Measurements from ENCODE around the gene KY.

The KY gene

DNA sequence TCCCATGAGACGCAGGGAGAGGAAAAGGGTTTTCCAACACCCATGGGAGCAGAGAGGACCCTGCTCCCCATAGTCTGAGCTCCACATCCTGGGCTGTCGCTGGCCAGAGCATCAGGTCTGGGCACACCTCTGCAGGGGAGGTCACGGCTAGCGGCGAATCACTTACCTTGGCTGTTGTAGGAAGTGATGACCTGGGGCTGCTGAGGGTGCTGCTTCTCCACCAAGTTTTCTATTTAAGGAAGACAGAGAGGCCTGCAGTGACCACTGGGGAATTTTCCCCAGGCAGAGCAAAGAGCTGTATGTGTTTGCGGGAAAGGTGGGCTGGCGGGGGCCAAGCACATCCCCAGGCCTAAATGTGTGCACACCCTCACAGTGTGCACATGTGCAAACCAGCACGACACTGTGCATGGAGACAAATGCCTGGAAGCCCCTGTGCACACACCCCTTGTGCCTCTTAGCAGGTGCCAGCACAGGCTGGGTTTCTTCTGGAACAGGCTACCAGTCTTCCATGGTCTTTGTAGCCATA lies 7.6 kb downstream of the KY start:
- H3K9me2 ChIP-seq (replicated peaks; ENCODE audit: insufficient read depth, low read length), result no peaks in the 10 kb centered on the region
- H3F3A ChIP-seq (ENCODE audit: insufficient read depth, low read length), result no peaks in the 10 kb centered on the region
- no peaks in the 10 kb centered on the region for H3K79me2 ChIP-seq (ENCODE audit: low read length)
- TF ChIP-seq EZH2phosphoT487 (IDR thresholded peaks at IDR 0.05; ENCODE audit: low read length), result no peak
- TF ChIP-seq, protein P1, sequence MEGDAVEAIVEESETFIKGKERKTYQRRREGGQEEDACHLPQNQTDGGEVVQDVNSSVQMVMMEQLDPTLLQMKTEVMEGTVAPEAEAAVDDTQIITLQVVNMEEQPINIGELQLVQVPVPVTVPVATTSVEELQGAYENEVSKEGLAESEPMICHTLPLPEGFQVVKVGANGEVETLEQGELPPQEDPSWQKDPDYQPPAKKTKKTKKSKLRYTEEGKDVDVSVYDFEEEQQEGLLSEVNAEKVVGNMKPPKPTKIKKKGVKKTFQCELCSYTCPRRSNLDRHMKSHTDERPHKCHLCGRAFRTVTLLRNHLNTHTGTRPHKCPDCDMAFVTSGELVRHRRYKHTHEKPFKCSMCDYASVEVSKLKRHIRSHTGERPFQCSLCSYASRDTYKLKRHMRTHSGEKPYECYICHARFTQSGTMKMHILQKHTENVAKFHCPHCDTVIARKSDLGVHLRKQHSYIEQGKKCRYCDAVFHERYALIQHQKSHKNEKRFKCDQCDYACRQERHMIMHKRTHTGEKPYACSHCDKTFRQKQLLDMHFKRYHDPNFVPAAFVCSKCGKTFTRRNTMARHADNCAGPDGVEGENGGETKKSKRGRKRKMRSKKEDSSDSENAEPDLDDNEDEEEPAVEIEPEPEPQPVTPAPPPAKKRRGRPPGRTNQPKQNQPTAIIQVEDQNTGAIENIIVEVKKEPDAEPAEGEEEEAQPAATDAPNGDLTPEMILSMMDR (IDR thresholded peaks at IDR 0.05; ENCODE audit: low read length), result no peak
- TF ChIP-seq EZH2 (optimal IDR thresholded peaks at IDR 0.05; ENCODE audit: low read depth, low read length), result no peak
- DNase-seq, result no peak
- H4K20me1 ChIP-seq (ENCODE audit: insufficient read depth, low read length), result no peaks in the 10 kb centered on the region
- H3K4me3 ChIP-seq (ENCODE audit: low read length), result no peak overlapping the region
- no peak overlapping the region for H3K9ac ChIP-seq (ENCODE audit: low read length)
- 0 out of 2 replicates have a peak, but pooled peaks cover 4% of the 10 kb centered on the region for H3K4me1 ChIP-seq (ENCODE audit: low read length)
- H3K4me2 ChIP-seq (ENCODE audit: low read depth, low read length), result no peak overlapping the region
- no peaks in the 10 kb centered on the region for H3K9me3 ChIP-seq (replicated peaks; ENCODE audit: insufficient read depth, low read length)
- H3K36me3 ChIP-seq (replicated peaks; ENCODE audit: insufficient read depth, low read length), result no peaks in the 10 kb centered on the region
- no peak overlapping the region for H2AFZ ChIP-seq (ENCODE audit: low read length)
- H3K27ac ChIP-seq (ENCODE audit: low read length), result no peak overlapping the region
- H3K27me3 ChIP-seq (replicated peaks; ENCODE audit: insufficient read depth, low read length), result no peaks in the 10 kb centered on the region

DNA sequence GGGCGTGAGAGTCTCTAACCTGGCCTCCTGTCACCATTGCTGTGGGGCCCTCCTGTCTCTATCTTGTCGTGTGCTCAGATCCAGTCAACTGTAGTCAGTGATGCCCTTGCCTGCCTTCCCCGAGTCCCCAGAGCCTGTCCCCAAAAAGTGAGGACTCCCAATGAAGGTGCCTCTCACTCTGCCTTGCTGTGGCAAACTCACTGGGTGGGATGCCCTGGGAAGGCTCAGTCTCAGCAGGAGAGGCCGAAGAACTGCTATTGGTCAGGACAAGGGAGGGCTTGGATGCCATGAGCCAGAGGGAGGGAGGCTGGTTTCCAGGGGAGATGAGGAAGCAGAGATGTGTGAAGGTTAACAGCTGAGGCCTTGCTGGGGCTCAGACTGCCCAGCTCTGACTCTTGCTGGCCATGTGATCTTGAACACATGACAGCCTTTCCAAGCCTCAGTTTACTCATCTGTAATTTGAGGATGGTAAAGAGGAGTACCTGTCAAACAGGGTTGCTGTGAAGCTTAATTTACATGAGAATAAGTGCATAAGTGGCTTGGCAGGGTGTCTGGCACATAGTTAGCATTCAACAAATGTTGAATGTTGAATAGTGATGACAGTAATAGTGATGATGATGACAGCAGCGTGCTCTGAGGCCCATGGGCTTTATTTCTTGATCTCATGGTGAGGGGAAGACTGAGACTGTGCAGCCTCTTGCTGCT lies 8.2 kb downstream of the KY start:
- no peaks in the 10 kb centered on the region for H4K20me1 ChIP-seq (ENCODE audit: insufficient read depth, low read length)
- DNase-seq, result no peak
- H3K4me1 ChIP-seq (ENCODE audit: low read length), result 0 out of 2 replicates have a peak, but pooled peaks cover 4% of the 10 kb centered on the region
- no peaks in the 10 kb centered on the region for H3K79me2 ChIP-seq (ENCODE audit: low read length)
- H3K9me3 ChIP-seq (replicated peaks; ENCODE audit: insufficient read depth, low read length), result no peaks in the 10 kb centered on the region
- H3K36me3 ChIP-seq (replicated peaks; ENCODE audit: insufficient read depth, low read length), result no peaks in the 10 kb centered on the region
- no peak overlapping the region for H3K4me2 ChIP-seq (ENCODE audit: low read depth, low read length)
- no peaks in the 10 kb centered on the region for H3F3A ChIP-seq (ENCODE audit: insufficient read depth, low read length)
- no peaks in the 10 kb centered on the region for H3K27me3 ChIP-seq (replicated peaks; ENCODE audit: insufficient read depth, low read length)
- no peak overlapping the region for H3K9ac ChIP-seq (ENCODE audit: low read length)
- TF ChIP-seq EZH2phosphoT487 (IDR thresholded peaks at IDR 0.05; ENCODE audit: low read length) (no peak), EZH2 (optimal IDR thresholded peaks at IDR 0.05; ENCODE audit: low read depth, low read length) (no peak)
- TF ChIP-seq, protein P1 (IDR thresholded peaks at IDR 0.05; ENCODE audit: low read length), result no peak
- no peak overlapping the region for H2AFZ ChIP-seq (ENCODE audit: low read length)
- H3K9me2 ChIP-seq (replicated peaks; ENCODE audit: insufficient read depth, low read length), result no peaks in the 10 kb centered on the region
- H3K4me3 ChIP-seq (ENCODE audit: low read length), result no peak overlapping the region
- no peak overlapping the region for H3K27ac ChIP-seq (ENCODE audit: low read length)

DNA sequence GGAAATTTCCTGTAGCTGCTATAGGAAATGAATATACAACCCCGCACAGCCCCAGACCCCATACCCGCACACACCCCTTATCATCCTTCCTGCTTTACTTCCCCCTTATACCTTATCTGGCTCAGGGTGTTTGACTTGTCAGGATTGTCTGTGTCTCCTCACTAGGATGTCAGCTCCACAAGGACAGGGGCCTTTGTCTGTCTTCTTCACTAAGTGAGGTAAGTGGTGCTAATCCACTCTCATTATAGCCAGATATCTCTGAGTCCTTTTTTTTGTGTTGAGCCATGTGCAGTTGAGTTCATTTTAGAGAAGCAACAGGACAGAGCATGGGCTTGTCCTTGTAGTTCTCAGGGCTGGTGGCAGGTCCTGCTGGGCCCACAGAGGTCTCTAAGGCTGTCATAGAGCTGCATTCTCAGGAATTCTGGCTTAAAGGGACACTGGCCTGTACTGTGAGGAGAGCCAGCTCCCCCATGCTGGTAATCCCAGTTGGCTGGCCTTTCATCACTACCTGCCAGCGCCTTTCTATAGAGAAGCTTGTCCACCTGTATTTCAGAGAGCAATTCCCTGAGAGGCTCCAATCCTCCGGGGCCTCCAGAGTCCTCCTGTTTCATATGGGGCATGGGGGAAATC lies 9.0 kb downstream of the KY start:
- H3K36me3 ChIP-seq (replicated peaks; ENCODE audit: insufficient read depth, low read length), result no peaks in the 10 kb centered on the region
- no peaks in the 10 kb centered on the region for H3K9me3 ChIP-seq (replicated peaks; ENCODE audit: insufficient read depth, low read length)
- H3K4me2 ChIP-seq (ENCODE audit: low read depth, low read length), result no peak overlapping the region
- no peak overlapping the region for H3K4me3 ChIP-seq (ENCODE audit: low read length)
- H3K27ac ChIP-seq (ENCODE audit: low read length), result no peak overlapping the region
- no peaks in the 10 kb centered on the region for H4K20me1 ChIP-seq (ENCODE audit: insufficient read depth, low read length)
- H2AFZ ChIP-seq (ENCODE audit: low read length), result no peak overlapping the region
- 0 out of 2 replicates have a peak, but pooled peaks cover 4% of the 10 kb centered on the region for H3K4me1 ChIP-seq (ENCODE audit: low read length)
- no peak for TF ChIP-seq EZH2 (optimal IDR thresholded peaks at IDR 0.05; ENCODE audit: low read depth, low read length)
- TF ChIP-seq, protein P1 (IDR thresholded peaks at IDR 0.05; ENCODE audit: low read length), result no peak
- TF ChIP-seq EZH2phosphoT487 (IDR thresholded peaks at IDR 0.05; ENCODE audit: low read length), result no peak
- no peaks in the 10 kb centered on the region for H3F3A ChIP-seq (ENCODE audit: insufficient read depth, low read length)
- no peaks in the 10 kb centered on the region for H3K27me3 ChIP-seq (replicated peaks; ENCODE audit: insufficient read depth, low read length)
- no peaks in the 10 kb centered on the region for H3K79me2 ChIP-seq (ENCODE audit: low read length)
- no peak for DNase-seq
- H3K9ac ChIP-seq (ENCODE audit: low read length), result no peak overlapping the region
- H3K9me2 ChIP-seq (replicated peaks; ENCODE audit: insufficient read depth, low read length), result no peaks in the 10 kb centered on the region
